HFFc6 (cell line): Measurements from ENCODE around the gene POFUT2. TPM values are rescaled to one million over a fixed set of nuclear protein-coding genes. Genes with fewer than 3 reads are reported as not detected.

ENCODE experiments used
- DNase-seq: peaks from one replicate; pipeline ENCODE4 v3.0.0-alpha.2; 2018
- H3K27ac Mint-ChIP-seq: 2 replicates; pipeline ENCODE4 v1.8.0; 2020; ENCODE audit warnings: mild to moderate bottlenecking, mixed read lengths
- H3K27me3 Mint-ChIP-seq: 2 replicates; pipeline ENCODE4 v1.8.0; 2021; ENCODE audit warnings: mild to moderate bottlenecking, moderate library complexity, mixed read lengths; ENCODE audit not compliant: insufficient read depth
- H3K36me3 Mint-ChIP-seq: 2 replicates; pipeline ENCODE4 v1.8.0; 2021; ENCODE audit warnings: low read depth, mixed read lengths
- H3K4me1 Mint-ChIP-seq: 2 replicates; pipeline ENCODE4 v1.8.0; 2020; ENCODE audit warnings: low read depth, mixed read lengths
- H3K4me3 Mint-ChIP-seq: 2 replicates; pipeline ENCODE4 v1.8.0; 2020; ENCODE audit warnings: mild to moderate bottlenecking, moderate library complexity, mixed read lengths
- H3K9me3 Mint-ChIP-seq: 2 replicates; pipeline ENCODE4 v1.8.0; 2020; ENCODE audit warnings: mild to moderate bottlenecking, mixed read lengths
- total RNA-seq, 6 experiments: library from RNA; stranded (reverse); fragmentation: NEBNext Ultra II Directional; extraction: Animal tissue kit (Norgen Biotek cat#: 25700); gene quantifications; 2 replicates in 1 of 6; 3 replicates in 5 of 6; pipeline ENCODE4 v1.2.3, GENCODE V29; 2021
- TF ChIP-seq, protein P1 (sequence below): fragments of 200-600 bp; sonication (generic); IDR thresholded peaks from 2 replicates; pipeline ENCODE4 v1.5.0; 2021; ENCODE audit warnings: antibody characterized with exemption, mild to moderate bottlenecking

Gene POFUT2
- total RNA-seq, 6 experiments from 2014 or later: 78.2 to 112 (median 80.3) TPM

DNA sequence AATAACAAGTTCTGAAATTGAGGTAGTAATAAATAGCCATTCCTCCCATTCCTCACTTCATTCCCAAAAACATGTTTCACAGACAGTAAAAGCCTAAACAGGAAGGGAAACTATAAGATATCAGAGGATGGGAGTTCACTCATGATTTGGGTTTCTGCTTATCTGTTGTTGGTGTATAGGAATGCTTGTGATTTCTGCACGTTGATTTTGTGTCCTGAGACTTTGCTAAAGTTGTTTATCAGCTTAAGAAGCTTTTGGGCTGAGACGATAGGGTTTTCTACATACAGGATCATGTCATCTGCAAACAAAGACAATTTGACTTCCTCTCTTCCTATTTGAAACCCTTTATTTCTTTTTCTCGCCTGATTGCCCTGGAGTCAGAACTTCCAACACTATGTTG, 26.0 kb upstream of the POFUT2 start:
- Mint-ChIP-seq H3K36me3 (peaks cover 27% of the 10 kb centered on the region), H3K9me3 (peaks cover 10% of the 10 kb centered on the region), H3K4me3 (no peak overlapping the region), H3K27ac (no peak overlapping the region), H3K27me3 (peaks cover 4% of the 10 kb centered on the region), H3K4me1 (peaks cover 41% of the 10 kb centered on the region)
- no peak for DNase-seq
- TF ChIP-seq, protein P1, sequence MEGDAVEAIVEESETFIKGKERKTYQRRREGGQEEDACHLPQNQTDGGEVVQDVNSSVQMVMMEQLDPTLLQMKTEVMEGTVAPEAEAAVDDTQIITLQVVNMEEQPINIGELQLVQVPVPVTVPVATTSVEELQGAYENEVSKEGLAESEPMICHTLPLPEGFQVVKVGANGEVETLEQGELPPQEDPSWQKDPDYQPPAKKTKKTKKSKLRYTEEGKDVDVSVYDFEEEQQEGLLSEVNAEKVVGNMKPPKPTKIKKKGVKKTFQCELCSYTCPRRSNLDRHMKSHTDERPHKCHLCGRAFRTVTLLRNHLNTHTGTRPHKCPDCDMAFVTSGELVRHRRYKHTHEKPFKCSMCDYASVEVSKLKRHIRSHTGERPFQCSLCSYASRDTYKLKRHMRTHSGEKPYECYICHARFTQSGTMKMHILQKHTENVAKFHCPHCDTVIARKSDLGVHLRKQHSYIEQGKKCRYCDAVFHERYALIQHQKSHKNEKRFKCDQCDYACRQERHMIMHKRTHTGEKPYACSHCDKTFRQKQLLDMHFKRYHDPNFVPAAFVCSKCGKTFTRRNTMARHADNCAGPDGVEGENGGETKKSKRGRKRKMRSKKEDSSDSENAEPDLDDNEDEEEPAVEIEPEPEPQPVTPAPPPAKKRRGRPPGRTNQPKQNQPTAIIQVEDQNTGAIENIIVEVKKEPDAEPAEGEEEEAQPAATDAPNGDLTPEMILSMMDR: no peak

DNA sequence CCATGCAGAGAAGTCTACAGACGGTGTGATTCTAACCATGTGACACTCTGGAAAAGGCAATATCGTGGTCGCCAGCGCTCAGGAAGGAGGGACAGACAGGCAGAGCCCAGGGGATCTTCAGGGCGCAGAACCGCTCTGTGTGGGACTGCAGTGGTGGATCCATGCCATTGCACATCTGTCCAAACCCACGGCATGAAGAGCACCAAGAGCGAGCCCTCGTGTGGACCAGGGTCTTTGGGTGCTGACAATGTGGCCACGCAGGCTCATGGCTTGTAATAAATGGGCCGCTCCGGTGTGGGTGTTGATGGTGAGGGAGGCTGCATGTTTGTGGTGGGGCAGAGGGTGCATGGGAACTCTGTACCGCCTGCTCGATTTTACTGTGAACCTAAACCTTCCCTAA, 25.3 kb upstream of the POFUT2 start:
- Mint-ChIP-seq H3K4me1 (peaks cover 44% of the 10 kb centered on the region), H3K27ac (no peak overlapping the region), H3K4me3 (no peak overlapping the region), H3K36me3 (peaks cover 27% of the 10 kb centered on the region), H3K27me3 (peaks cover 3% of the 10 kb centered on the region), H3K9me3 (peaks cover 10% of the 10 kb centered on the region)
- TF ChIP-seq, protein P1: no peak
- no peak for DNase-seq

DNA sequence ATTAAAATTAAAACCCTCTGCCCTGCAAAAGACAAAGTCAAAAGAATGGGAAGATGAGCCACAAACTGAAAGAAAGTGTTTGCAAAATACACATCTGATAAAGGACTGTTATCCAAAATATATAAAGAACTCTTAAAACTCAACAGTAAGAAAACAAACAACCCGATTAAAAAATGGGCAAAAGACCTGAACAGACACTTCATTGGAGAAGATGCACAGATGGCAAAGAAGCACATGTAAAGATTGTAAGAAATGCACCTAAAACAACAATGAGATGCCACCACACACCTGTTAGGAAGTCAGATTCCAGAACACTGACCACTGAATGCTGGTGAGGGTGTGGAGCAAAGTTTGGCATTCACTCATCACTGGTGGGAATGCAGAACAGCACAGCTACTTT, 24.6 kb upstream of the POFUT2 start:
- no peak overlapping the region for H3K4me3 Mint-ChIP-seq
- H3K9me3 Mint-ChIP-seq: peaks cover 10% of the 10 kb centered on the region
- H3K27ac Mint-ChIP-seq: no peak overlapping the region
- no peak for DNase-seq
- TF ChIP-seq, protein P1: no peak
- peaks cover 8% of the 10 kb centered on the region for H3K27me3 Mint-ChIP-seq
- peaks cover 44% of the 10 kb centered on the region for H3K4me1 Mint-ChIP-seq
- H3K36me3 Mint-ChIP-seq: peaks cover 27% of the 10 kb centered on the region

DNA sequence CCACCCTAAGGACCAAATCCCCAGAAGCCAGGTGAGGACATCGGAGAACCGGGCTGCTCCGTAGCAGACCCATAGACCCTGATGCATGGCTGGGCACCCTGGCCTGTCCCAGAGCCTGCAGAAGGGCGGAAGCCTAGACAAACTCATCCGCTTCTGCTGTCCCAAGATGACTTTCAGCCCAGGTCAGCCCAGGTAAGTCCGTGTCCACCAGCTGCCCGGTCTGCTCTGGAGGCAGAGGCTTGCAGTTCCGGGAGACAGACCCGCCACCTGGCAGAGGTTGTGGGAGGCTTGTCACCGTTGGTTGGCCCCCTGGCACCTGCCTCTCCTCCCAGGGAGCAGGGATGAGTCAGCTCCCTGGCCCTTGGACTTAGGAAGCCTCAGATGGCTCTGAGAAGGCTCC, 22.8 kb upstream of the POFUT2 start:
- Mint-ChIP-seq H3K27me3 (peaks cover 8% of the 10 kb centered on the region), H3K4me1 (peaks cover 52% of the 10 kb centered on the region), H3K9me3 (peaks cover 10% of the 10 kb centered on the region), H3K4me3 (no peak overlapping the region), H3K36me3 (peaks cover 24% of the 10 kb centered on the region), H3K27ac (no peak overlapping the region)
- TF ChIP-seq, protein P1: no peak
- no peak for DNase-seq

DNA sequence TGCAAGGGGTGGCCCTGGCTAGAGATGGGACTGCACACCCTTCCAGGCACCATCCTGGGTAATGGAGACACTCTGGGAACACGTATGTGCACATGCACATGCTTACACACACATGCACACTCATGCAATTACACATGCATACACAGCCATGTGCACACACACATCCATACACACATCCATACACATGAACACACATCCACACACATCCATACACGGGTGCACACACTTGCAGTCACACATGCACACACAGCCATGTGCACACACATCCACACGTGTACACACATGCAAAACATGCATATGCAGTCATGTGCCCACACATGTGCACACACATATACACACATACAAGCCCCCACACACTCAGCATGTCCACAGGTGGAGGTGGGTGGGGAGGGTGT, 22.3 kb upstream of the POFUT2 start:
- no peak for DNase-seq
- TF ChIP-seq, protein P1: no peak
- H3K27me3 Mint-ChIP-seq: peaks cover 8% of the 10 kb centered on the region

More for the DNA sequence above, 22.3 kb upstream of the POFUT2 start:
- Mint-ChIP-seq H3K4me1 (peaks cover 52% of the 10 kb centered on the region), H3K27ac (no peak overlapping the region; the same call in 1 of the 2 replicates), H3K4me3 (no peak overlapping the region), H3K36me3 (peaks cover 19% of the 10 kb centered on the region), H3K9me3 (peaks cover 9% of the 10 kb centered on the region)
